Suppressor macrophage treated with lipopolysaccharide for 4 hours (primary cell): ENCODE data around the gene CNN2.
"Not testable (repeated sequence)": the region's sequence is repeated elsewhere in the genome, so short reads cannot be mapped to it uniquely, and the experiment has no call there.

ENCODE experiments used
- DNase-seq: peaks from one replicate; pipeline ENCODE4 v3.0.0-alpha.2; 2020

The CNN2 gene

GRCh38 chr19:1012334-1012733, 14.1 kb upstream of the CNN2 start:
- DNase-seq = no peak

GRCh38 chr19:1013218-1013617, 13.2 kb upstream of the CNN2 start:
- DNase-seq = no peak

GRCh38 chr19:1014161-1015060, 12.0 kb upstream of the CNN2 start:
- DNase-seq = no peak

GRCh38 chr19:1015061-1015781, 11.2 kb upstream of the CNN2 start:
- DNase-seq = no peak

GRCh38 chr19:1015782-1016646, 10.4 kb upstream of the CNN2 start:
- DNase-seq = no peak

GRCh38 chr19:1016647-1017114, 9.7 kb upstream of the CNN2 start:
- no peak for DNase-seq

- DNase-seq = no peak
These were observed 9.1 kb upstream of the CNN2 start for GRCh38 chr19:1017115-1017905.

GRCh38 chr19:1017906-1018305, 8.5 kb upstream of the CNN2 start:
- no peak for DNase-seq

GRCh38 chr19:1018393-1018792, 8.0 kb upstream of the CNN2 start:
- no peak for DNase-seq

- DNase-seq = no peak
These were observed 7.3 kb upstream of the CNN2 start for GRCh38 chr19:1018932-1019615.

- no peak for DNase-seq
These were observed 6.8 kb upstream of the CNN2 start for GRCh38 chr19:1019616-1019961.

GRCh38 chr19:1019980-1020867, 6.2 kb upstream of the CNN2 start:
- peak; percentile 45 for DNase-seq

GRCh38 chr19:1020868-1021425, 5.5 kb upstream of the CNN2 start, which contains the start of gene TMEM259:
TMEM259 (minus strand) TSS chr19:1021123; CDS start chr19:1020996, 127 bp downstream.
- DNase-seq = peak; percentile 99

GRCh38 chr19:1023883-1024188, 2.6 kb upstream of the CNN2 start:
- not testable (repeated sequence) for DNase-seq

- DNase-seq = not testable (repeated sequence)
These were observed 1.3 kb upstream of the CNN2 start for GRCh38 chr19:1025080-1025479.

- peak; percentile 27 for DNase-seq
These were observed 608 bp downstream of the CNN2 start for GRCh38 chr19:1026783-1027649.

GRCh38 chr19:1027650-1028061, 1.2 kb downstream of the CNN2 start:
- DNase-seq = no peak

- DNase-seq = peak; percentile 50
These were observed 1.9 kb downstream of the CNN2 start for GRCh38 chr19:1028062-1028926.
